SK-N-SH (cell line): ENCODE results near the gene NCKAP5. TPM values are rescaled to one million over a fixed set of nuclear protein-coding genes. Genes with fewer than 3 reads are reported as not detected.

Source experiments
- CTCF ChIA-PET: fragments of 300-600, 350-600 bp; formaldehyde crosslinking; extraction: SDS; loops from one replicate; lab custom pipeline; 2021; lab: Yijun Ruan, JAX
- POLR2A ChIA-PET: fragments of 350-600 bp; sonication (Branson Sonifier 250); formaldehyde crosslinking; extraction: SDS; loops from one replicate; lab custom pipeline; 2020; ENCODE audit warnings: antibody characterized with exemption, inconsistent platforms; lab: Yijun Ruan, JAX
- DNase-seq: peaks from one replicate; pipeline ENCODE4 v3.0.0; 2012
- H2AFZ ChIP-seq: fragments of 200-600 bp; sonication (generic); 2 replicates; pipeline ENCODE4 v1.8.1; 2016; ENCODE audit warnings: antibody characterized with exemption, mild to moderate bottlenecking, low read depth
- H3F3A ChIP-seq: fragments of 200-600 bp; sonication (generic); replicated peaks from 2 replicates; pipeline ENCODE3; 2016; ENCODE audit warnings: antibody characterized with exemption, mild to moderate bottlenecking; ENCODE audit not compliant: insufficient read depth
- H3K27ac ChIP-seq, 2 experiments: fragments of 200-500 bp in 1 of 2; fragments of 200-600 bp in 1 of 2; sonication (Bioruptor generic) in 1 of 2; sonication (generic), shearing (Covaris generic) in 1 of 2; 2 replicates each; pipeline versions ENCODE4 v1.5.1 to v1.6.1; 2014 to 2016; ENCODE audit warnings: low read depth in 2 of 2, inconsistent platforms in 1 of 2, low read length in 1 of 2, mild to moderate bottlenecking in 1 of 2, mixed read lengths in 1 of 2
- H3K27me3 ChIP-seq: fragments of 200-600 bp; sonication (generic), shearing (Covaris generic); 2 replicates; pipeline ENCODE4 v1.6.1; 2016; ENCODE audit warnings: mixed run types; ENCODE audit not compliant: insufficient read depth
- H3K36me3 ChIP-seq, 2 experiments: fragments of 200-500 bp in 1 of 2; fragments of 200-600 bp in 1 of 2; sonication (Bioruptor generic) in 1 of 2; sonication (generic) in 1 of 2; replicated peaks in 1 of 2; 2 replicates each; pipeline versions ENCODE3 to v1.5.1; 2014 to 2016; ENCODE audit warnings: low read length in 1 of 2, mild to moderate bottlenecking in 1 of 2; ENCODE audit not compliant: insufficient read depth in 2 of 2, control insufficient read depth in 1 of 2
- H3K4me1 ChIP-seq, 2 experiments: fragments of 200-500 bp in 1 of 2; fragments of 200-600 bp in 1 of 2; sonication (Bioruptor generic) in 1 of 2; sonication (generic), shearing (Covaris generic) in 1 of 2; 2 replicates each; pipeline versions ENCODE4 v1.5.1 to v1.6.1; 2014 to 2016; ENCODE audit warnings: low read depth in 1 of 2, low read length in 1 of 2, mixed run types in 1 of 2; ENCODE audit not compliant: insufficient read depth in 2 of 2, control insufficient read depth in 1 of 2
- H3K4me2 ChIP-seq: fragments of 200-600 bp; sonication (generic), shearing (Covaris generic); 2 replicates; pipeline ENCODE4 v1.6.1; 2017; ENCODE audit warnings: mixed run types
- H3K4me3 ChIP-seq, 2 experiments: fragments of 200-500 bp in 1 of 2; fragments of 200-600 bp in 1 of 2; sonication (Bioruptor generic) in 1 of 2; sonication (generic), shearing (Covaris generic) in 1 of 2; 2 replicates each; pipeline versions ENCODE4 v1.5.1 to v1.8.1; 2014 to 2016; ENCODE audit warnings: low read depth in 2 of 2, inconsistent platforms in 1 of 2, low read length in 1 of 2, mild to moderate bottlenecking in 1 of 2, mixed read lengths in 1 of 2, moderate library complexity in 1 of 2
- H3K79me2 ChIP-seq: fragments of 200-600 bp; sonication (generic); 2 replicates; pipeline ENCODE4 v1.8.1; 2017; ENCODE audit warnings: mild to moderate bottlenecking; ENCODE audit not compliant: insufficient read depth
- H3K9ac ChIP-seq: fragments of 200-600 bp; sonication (generic); 2 replicates; pipeline ENCODE4 v1.6.1; 2017; ENCODE audit warnings: mixed run types
- H3K9me2 ChIP-seq: fragments of 200-600 bp; sonication (generic); 2 replicates; pipeline ENCODE4 v1.6.1; 2017; ENCODE audit warnings: mixed run types
- H3K9me3 ChIP-seq: fragments of 200-600 bp; sonication (generic); 2 replicates; pipeline ENCODE4 v1.6.1; 2017; ENCODE audit warnings: mixed run types, mild to moderate bottlenecking, moderate library complexity
- H4K20me1 ChIP-seq: fragments of 200-600 bp; sonication (generic); 2 replicates; pipeline ENCODE4 v1.6.1; 2017; ENCODE audit warnings: mild to moderate bottlenecking, mixed run types; ENCODE audit not compliant: insufficient read depth
- EP300 ChIP-seq, 2 experiments: IDR thresholded peaks; 2 replicates each; pipeline versions ENCODE4 v1.4.0 to v1.6.1; 2012; ENCODE audit warnings: borderline replicate concordance in 1 of 2, low read depth in 1 of 2, low read length in 1 of 2
- IRF3 ChIP-seq: fragments of 150-350 bp; IDR thresholded peaks from 2 replicates; pipeline ENCODE4 v1.6.1; 2016; ENCODE audit warnings: mild to moderate bottlenecking, low read depth, low read length
- MAX ChIP-seq: IDR thresholded peaks from 2 replicates; pipeline ENCODE4 v1.4.0; 2012; ENCODE audit warnings: low read depth
- MEF2A ChIP-seq: IDR thresholded peaks from 2 replicates; pipeline ENCODE4 v1.4.0; 2012; ENCODE audit warnings: low read depth, borderline replicate concordance
- MXI1 ChIP-seq: IDR thresholded peaks from 2 replicates; pipeline ENCODE4 v1.6.1; 2012; ENCODE audit warnings: mild to moderate bottlenecking, low read depth, low read length, improper control_type of control experiment
- NFIC ChIP-seq: IDR thresholded peaks from 2 replicates; pipeline ENCODE4 v1.4.0; 2012; ENCODE audit warnings: borderline replicate concordance
- PBX3 ChIP-seq: IDR thresholded peaks from 2 replicates; pipeline ENCODE4; 2012
- RAD21 ChIP-seq: IDR thresholded peaks from 2 replicates; pipeline ENCODE4 v1.6.1; 2012; ENCODE audit warnings: mild to moderate bottlenecking, low read length
- RCOR1 ChIP-seq: fragments of 150-350 bp; IDR thresholded peaks from 2 replicates; pipeline ENCODE4 v1.6.1; 2017; ENCODE audit warnings: antibody characterized with exemption, low read length
- SMC3 ChIP-seq: IDR thresholded peaks from 2 replicates; pipeline ENCODE4 v1.6.1; 2012; ENCODE audit warnings: low read depth, low read length, improper control_type of control experiment
- TAF1 ChIP-seq: IDR thresholded peaks from 2 replicates; pipeline ENCODE4 v1.6.1; 2012; ENCODE audit warnings: low read depth, mild to moderate bottlenecking, low read length, moderate library complexity, borderline replicate concordance
- TCF12 ChIP-seq: IDR thresholded peaks from 2 replicates; pipeline ENCODE4 v1.4.0; 2012
- TEAD4 ChIP-seq: IDR thresholded peaks from 2 replicates; pipeline ENCODE4 v1.4.0; 2012; ENCODE audit warnings: mild to moderate bottlenecking, borderline replicate concordance; ENCODE audit not compliant: insufficient read depth
- YY1 ChIP-seq: IDR thresholded peaks from 2 replicates; pipeline ENCODE4 v1.4.0; 2012; ENCODE audit warnings: low read depth, mild to moderate bottlenecking
- ZBTB33 ChIP-seq: IDR thresholded peaks from 2 replicates; pipeline ENCODE4 v1.4.0; 2012; ENCODE audit warnings: low read depth, borderline replicate concordance
- WGBS: methylation state at CpG from one replicate; pipeline ENCODE4 v1.1.6; 2017; ENCODE audit warnings: low lambda C conversion rate; 5-methylcytosine and 5-hydroxymethylcytosine counted together
- polyA plus RNA-seq, 3 experiments: library from polyadenylated mRNA; depleted of rRNA; stranded (reverse); fragments of >200 nt; gene quantifications; 2 replicates each; pipeline ENCODE4 v1.2.3, GENCODE V29; 2012

Gene NCKAP5
- polyA plus RNA-seq, 1 of the 3 experiments (the other 2 are of a cell fraction): 0.02 TPM

GRCh38 chr2:133255360-133255759 is 312.9 kb downstream of the NCKAP5 start:
- H2AFZ ChIP-seq: no peak overlapping the region
- CTCF ChIA-PET: no interaction called here
- no peaks in the 10 kb centered on the region for H3K36me3 ChIP-seq
- H3K4me2 ChIP-seq: no peak overlapping the region
- DNase-seq: no peak
- no peaks in the 10 kb centered on the region for H4K20me1 ChIP-seq
- TF ChIP-seq TCF12 (no peak), RAD21 (no peak), TAF1 (no peak), SMC3 (no peak), PBX3 (no peak), EP300 (IDR thresholded peaks at IDR 0.05; ENCODE audit: borderline replicate concordance in 1 of 2, low read depth in 1 of 2, low read length in 1 of 2) (no peak), RCOR1 (no peak), TEAD4 (no peak), YY1 (no peak), NFIC (no peak), MAX (no peak)
- no peaks in the 10 kb centered on the region for H3K79me2 ChIP-seq
- no peaks in the 10 kb centered on the region for H3K9me2 ChIP-seq
- no peaks in the 10 kb centered on the region for H3F3A ChIP-seq
- POLR2A ChIA-PET: no interaction called here
- WGBS: 61% methylated on average over 2 of the region's 2 CpGs
- no peaks in the 10 kb centered on the region for H3K9me3 ChIP-seq
- no peaks in the 10 kb centered on the region for H3K4me1 ChIP-seq
- no peak overlapping the region for H3K27ac ChIP-seq
- no peak overlapping the region for H3K9ac ChIP-seq
- no peak overlapping the region for H3K4me3 ChIP-seq
- H3K27me3 ChIP-seq: no peaks in the 10 kb centered on the region; the same call in 1 of the 2 replicates

- POLR2A ChIA-PET: no interaction called here
- Histone ChIP-seq H2AFZ (no peak overlapping the region), H3K9ac (no peak overlapping the region), H3K4me1 (no peaks in the 10 kb centered on the region; a peak in 1 of 4 replicates), H3K36me3 (no peaks in the 10 kb centered on the region), H3F3A (no peaks in the 10 kb centered on the region), H3K4me3 (no peak overlapping the region), H3K27me3 (no peaks in the 10 kb centered on the region; the same call in 1 of the 2 replicates), H4K20me1 (no peaks in the 10 kb centered on the region), H3K79me2 (no peaks in the 10 kb centered on the region), H3K9me3 (no peaks in the 10 kb centered on the region), H3K4me2 (no peak overlapping the region), H3K9me2 (no peaks in the 10 kb centered on the region), H3K27ac (no peak overlapping the region)
- no peak for TF ChIP-seq IRF3
- TF ChIP-seq PBX3: no peak
- TF ChIP-seq MEF2A: no peak
- TF ChIP-seq MXI1: no peak
- no peak for TF ChIP-seq ZBTB33
- WGBS: 85% methylated on average over 2 of the region's 2 CpGs
- CTCF ChIA-PET: interaction anchor here (2.0 kb wide), 1 partner anchor 9 kb away, joined by 7 read pairs; no protein-coding TSS in a partner anchor
- no peak for DNase-seq
Measured at GRCh38 chr2:133253793-133254192, 314.5 kb downstream of the NCKAP5 start.
